K562 (cell line): ENCODE measurements around the gene ATP9A. TPM values are rescaled to one million over a fixed set of nuclear protein-coding genes. Genes with fewer than 3 reads are reported as not detected.

Experiments
- CBFA2T3 ChIP-seq: fragments of 450-650 bp; IDR thresholded peaks from 2 replicates; pipeline ENCODE4 v1.6.1; 2017
- COPS2 ChIP-seq: fragments of 450-650 bp; conservative IDR thresholded peaks from 2 replicates; pipeline ENCODE4 v1.6.1; 2016; ENCODE audit warnings: mild to moderate bottlenecking, moderate library complexity
- DPF2 ChIP-seq: fragments of 450-650 bp; IDR thresholded peaks from 2 replicates; pipeline ENCODE4 v1.6.1; 2016
- ESRRA ChIP-seq: fragments of 450-650 bp; IDR thresholded peaks from 2 replicates; pipeline ENCODE4 v1.6.1; 2014; ENCODE audit warnings: low read depth, mild to moderate bottlenecking, moderate library complexity, borderline replicate concordance
- GTF2E2 ChIP-seq: fragments of 200-800 bp; sonication (Bioruptor generic); IDR thresholded peaks from 2 replicates; pipeline ENCODE4 v1.6.1; 2016; ENCODE audit warnings: missing genetic modification characterization, missing compliant biosample characterization
- HDAC3 ChIP-seq: fragments of 450-650 bp; IDR thresholded peaks from 2 replicates; pipeline ENCODE4 v1.6.1; 2018; ENCODE audit warnings: borderline replicate concordance, mild to moderate bottlenecking, moderate library complexity; ENCODE audit not compliant: partially characterized antibody
- HLTF ChIP-seq: fragments of 450-650 bp; IDR thresholded peaks from 2 replicates; pipeline ENCODE4 v1.6.1; 2016
- HSF4 ChIP-seq: fragments of 250-450 bp; sonication (Bioruptor Pico); IDR thresholded peaks from 2 replicates; pipeline ENCODE4 v2.1.2; 2022; ENCODE audit warnings: mild to moderate bottlenecking, moderate library complexity, borderline replicate concordance
- KLF10 ChIP-seq: fragments of 250-450 bp; sonication (Bioruptor Pico); IDR thresholded peaks from 2 replicates; pipeline ENCODE4 v1.6.1; 2021; ENCODE audit warnings: matching md5 sums
- KLF16 ChIP-seq: IDR thresholded peaks from 2 replicates; pipeline ENCODE4 v1.6.1; 2016; ENCODE audit warnings: antibody characterized with exemption
- MAZ ChIP-seq, 2 experiments: fragments of 450-650 bp in 1 of 2; sonication (generic) in 1 of 2; formaldehyde crosslinking; IDR thresholded peaks in 1 of 2; conservative IDR thresholded peaks in 1 of 2; 2 replicates each; pipeline versions ENCODE4 v1.4.0 to v1.5.0; 2020; ENCODE audit warnings: mild to moderate bottlenecking in 1 of 2, missing genetic modification reagents in 1 of 2
- MTA3 ChIP-seq: fragments of 450-650 bp; formaldehyde crosslinking; IDR thresholded peaks from 2 replicates; pipeline ENCODE4 v1.6.1; 2017; ENCODE audit warnings: mild to moderate bottlenecking, borderline replicate concordance
- NFIC ChIP-seq: fragments of 450-650 bp; IDR thresholded peaks from 2 replicates; pipeline ENCODE4 v1.6.1; 2017; ENCODE audit warnings: mild to moderate bottlenecking, inconsistent platforms
- NFIX ChIP-seq: fragments of 250-450 bp; sonication (Bioruptor Pico); IDR thresholded peaks from 2 replicates; pipeline ENCODE4 v1.4.0; 2020; ENCODE audit warnings: low read depth, mild to moderate bottlenecking, moderate library complexity
- PML ChIP-seq: IDR thresholded peaks from 2 replicates; pipeline ENCODE4 v1.6.1; 2012; ENCODE audit warnings: low read length, inconsistent platforms
- PTBP1 ChIP-seq: fragments of 200-400 bp; formaldehyde crosslinking; IDR thresholded peaks from 2 replicates; pipeline ENCODE4 v1.6.1; 2017; ENCODE audit warnings: low read depth, low read length
- RBM25 ChIP-seq: fragments of 200-400 bp; formaldehyde crosslinking; IDR thresholded peaks from 2 replicates; pipeline ENCODE4 v1.6.1; 2018; ENCODE audit warnings: low read length, low read depth, moderate library complexity; ENCODE audit not compliant: severe bottlenecking
- TEAD1 ChIP-seq, 2 experiments: fragments of 450-650 bp in 1 of 2; sonication (generic) in 1 of 2; formaldehyde crosslinking; IDR thresholded peaks; 2 replicates each; pipeline versions ENCODE4 v1.4.0 to v1.8.0; 2020 to 2022; ENCODE audit warnings: mild to moderate bottlenecking in 2 of 2, missing genetic modification reagents in 1 of 2
- ZNF146 ChIP-seq: IDR thresholded peaks from one replicate; pipeline ENCODE4 v1.6.1; 2018; ENCODE audit warnings: missing compliant biosample characterization; ENCODE audit not compliant: unreplicated experiment
- ZNF79 ChIP-seq: fragments of 250-450 bp; sonication (Bioruptor Pico); IDR thresholded peaks from 2 replicates; pipeline ENCODE4 v1.4.0; 2020; ENCODE audit warnings: low read depth, mild to moderate bottlenecking, moderate library complexity
- polyA plus RNA-seq, 8 experiments: library from polyadenylated mRNA; depleted of rRNA in 4 of 8; stranded (reverse) in 5 of 8; unstranded in 3 of 8; fragments of >200 nt; fragmentation: Nextera tagmentation in 2 of 8; fragmentation: Illumina TruSeq in 1 of 8; extraction: Ambion mirVana in 2 of 8; extraction: Trizol in 1 of 8; gene quantifications; 2 replicates each; pipeline versions ENCODE4 v1.2.1 to v1.2.3, GENCODE V29; 2011 to 2014; ENCODE audit warnings: inconsistent platforms in 1 of 8, missing spikeins in 1 of 8
- total RNA-seq, 7 experiments: library from RNA; depleted of rRNA in 6 of 7; stranded (reverse); fragments of >200 nt in 6 of 7; fragmentation: Illumina TruSeq in 2 of 7; extraction: Trizol in 2 of 7; gene quantifications; 2 replicates each; pipeline versions ENCODE4 v1.2.1 to v1.2.3, GENCODE V29; 2011 to 2021; ENCODE audit warnings: low replicate concordance in 1 of 7
- TF ChIP-seq, protein P1 (sequence below), 2 experiments: fragments of 250-450 bp in 1 of 2; fragments of 450-650 bp in 1 of 2; sonication (Bioruptor Pico) in 1 of 2; IDR thresholded peaks; 2 replicates each; pipeline versions ENCODE4 v1.6.1 to v1.8.0; 2016 to 2021; ENCODE audit warnings: mild to moderate bottlenecking in 2 of 2, moderate library complexity in 2 of 2, missing compliant biosample characterization in 1 of 2, missing genetic modification characterization in 1 of 2
- TF ChIP-seq, protein P2 (sequence below), 3 experiments: fragments of 200-800 bp in 1 of 3; sonication (Bioruptor generic) in 1 of 3; sonication (generic) in 1 of 3; formaldehyde crosslinking in 1 of 3; IDR thresholded peaks; 2 replicates each; pipeline versions ENCODE4 v1.6.1 to v1.8.0; 2016 to 2022; ENCODE audit warnings: mild to moderate bottlenecking in 2 of 3, missing compliant biosample characterization in 2 of 3, missing genetic modification characterization in 2 of 3, missing genetic modification reagents in 1 of 3
- TF ChIP-seq, protein P3 (sequence below): sonication (generic); formaldehyde crosslinking; IDR thresholded peaks from 2 replicates; pipeline ENCODE4 v1.9.0; 2022; ENCODE audit warnings: mild to moderate bottlenecking, missing genetic modification reagents
- TF ChIP-seq, protein P4 (sequence below): fragments of 450-650 bp; formaldehyde crosslinking; IDR thresholded peaks from 2 replicates; pipeline ENCODE4 v1.4.0; 2020; ENCODE audit warnings: mild to moderate bottlenecking
- TF ChIP-seq, protein P5 (sequence below): sonication (generic); formaldehyde crosslinking; IDR thresholded peaks from 2 replicates; pipeline ENCODE4 v1.8.1; 2023; ENCODE audit warnings: mild to moderate bottlenecking, missing genetic modification reagents, moderate library complexity

Gene ATP9A
- total and polyA plus RNA-seq, 9 of the 15 experiments (the other 6 are each of a cell fraction or from before 2014, with no cell fraction given): 0.18 to 0.62 (median 0.29) TPM

DNA sequence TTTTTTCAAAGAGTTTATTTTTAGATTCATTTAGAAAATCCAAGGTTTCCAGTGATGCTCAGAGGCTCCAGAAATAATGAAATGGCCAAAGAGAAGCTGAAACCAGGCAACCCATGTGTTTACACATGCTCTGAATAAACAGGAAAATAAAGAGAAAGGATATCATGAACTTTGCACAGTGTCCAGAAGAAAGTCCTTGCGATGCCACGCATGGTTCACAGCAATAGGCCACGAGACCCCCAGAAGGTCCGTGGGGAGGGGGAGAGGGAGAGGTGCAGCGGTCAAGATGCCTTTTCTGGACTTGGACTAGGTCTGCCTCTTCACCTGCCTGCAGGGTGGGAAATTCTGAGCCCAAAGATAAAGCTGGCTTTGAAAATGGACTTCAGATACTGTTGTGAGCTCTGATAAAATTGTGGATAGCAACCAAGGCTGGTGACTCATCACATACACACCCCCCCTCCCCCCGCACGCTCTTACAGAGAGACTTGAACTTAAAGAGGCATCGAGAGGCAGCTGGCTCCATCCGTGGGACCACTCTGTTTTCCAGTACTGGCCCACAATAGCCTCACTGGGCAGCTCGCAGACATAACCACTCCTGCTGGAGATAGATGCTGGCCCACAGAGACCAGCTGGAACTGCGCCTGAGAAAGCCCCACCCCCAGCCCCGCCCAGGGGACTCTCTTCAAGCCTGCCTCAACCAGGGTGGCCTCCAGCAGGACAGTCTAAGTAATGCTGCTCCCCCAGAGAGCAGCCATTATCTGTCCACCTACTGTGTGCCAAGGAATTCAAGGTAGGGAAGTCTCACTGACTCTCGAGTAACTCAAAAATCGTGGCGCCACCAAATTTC is 204.5 kb downstream of the ATP9A start (continued):
- TF ChIP-seq ESRRA: no peak
- TF ChIP-seq ZNF146: no peak
- TF ChIP-seq, protein P1, sequence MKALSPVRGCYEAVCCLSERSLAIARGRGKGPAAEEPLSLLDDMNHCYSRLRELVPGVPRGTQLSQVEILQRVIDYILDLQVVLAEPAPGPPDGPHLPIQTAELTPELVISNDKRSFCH (CRISPR knock-in tag; IDR thresholded peaks at IDR 0.05): no peak
- TF ChIP-seq, protein P1 (tag; IDR thresholded peaks at IDR 0.05): no peak
- no peak for TF ChIP-seq COPS2
- TF ChIP-seq, protein P2, sequence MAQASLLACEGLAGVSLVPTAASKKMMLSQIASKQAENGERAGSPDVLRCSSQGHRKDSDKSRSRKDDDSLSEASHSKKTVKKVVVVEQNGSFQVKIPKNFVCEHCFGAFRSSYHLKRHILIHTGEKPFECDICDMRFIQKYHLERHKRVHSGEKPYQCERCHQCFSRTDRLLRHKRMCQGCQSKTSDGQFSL (CRISPR knock-in tag; IDR thresholded peaks at IDR 0.05): no peak
- TF ChIP-seq, protein P2 (tag; IDR thresholded peaks at IDR 0.05): no peak
- TF ChIP-seq KLF16: no peak
- no peak for TF ChIP-seq TEAD1 (CRISPR knock-in tag; IDR thresholded peaks at IDR 0.05)
- TF ChIP-seq, protein P3, sequence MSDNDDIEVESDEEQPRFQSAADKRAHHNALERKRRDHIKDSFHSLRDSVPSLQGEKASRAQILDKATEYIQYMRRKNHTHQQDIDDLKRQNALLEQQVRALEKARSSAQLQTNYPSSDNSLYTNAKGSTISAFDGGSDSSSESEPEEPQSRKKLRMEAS: peak; percentile 23; the same call in 1 of the 2 replicates
- TF ChIP-seq HLTF: no peak
- TF ChIP-seq GTF2E2 (tag): no peak
- TF ChIP-seq, protein P4, sequence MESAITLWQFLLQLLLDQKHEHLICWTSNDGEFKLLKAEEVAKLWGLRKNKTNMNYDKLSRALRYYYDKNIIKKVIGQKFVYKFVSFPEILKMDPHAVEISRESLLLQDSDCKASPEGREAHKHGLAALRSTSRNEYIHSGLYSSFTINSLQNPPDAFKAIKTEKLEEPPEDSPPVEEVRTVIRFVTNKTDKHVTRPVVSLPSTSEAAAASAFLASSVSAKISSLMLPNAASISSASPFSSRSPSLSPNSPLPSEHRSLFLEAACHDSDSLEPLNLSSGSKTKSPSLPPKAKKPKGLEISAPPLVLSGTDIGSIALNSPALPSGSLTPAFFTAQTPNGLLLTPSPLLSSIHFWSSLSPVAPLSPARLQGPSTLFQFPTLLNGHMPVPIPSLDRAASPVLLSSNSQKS (CRISPR knock-in tag): no peak
- peak; percentile 76 for TF ChIP-seq CBFA2T3
- TF ChIP-seq HDAC3: no peak
- TF ChIP-seq RBM25: no peak
- TF ChIP-seq, protein P5, sequence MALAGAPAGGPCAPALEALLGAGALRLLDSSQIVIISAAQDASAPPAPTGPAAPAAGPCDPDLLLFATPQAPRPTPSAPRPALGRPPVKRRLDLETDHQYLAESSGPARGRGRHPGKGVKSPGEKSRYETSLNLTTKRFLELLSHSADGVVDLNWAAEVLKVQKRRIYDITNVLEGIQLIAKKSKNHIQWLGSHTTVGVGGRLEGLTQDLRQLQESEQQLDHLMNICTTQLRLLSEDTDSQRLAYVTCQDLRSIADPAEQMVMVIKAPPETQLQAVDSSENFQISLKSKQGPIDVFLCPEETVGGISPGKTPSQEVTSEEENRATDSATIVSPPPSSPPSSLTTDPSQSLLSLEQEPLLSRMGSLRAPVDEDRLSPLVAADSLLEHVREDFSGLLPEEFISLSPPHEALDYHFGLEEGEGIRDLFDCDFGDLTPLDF (CRISPR knock-in tag): no peak
- no peak for TF ChIP-seq HSF4 (CRISPR knock-in tag)
- TF ChIP-seq NFIC: no peak
- no peak for TF ChIP-seq MTA3
- TF ChIP-seq DPF2: peak; percentile 88
- TF ChIP-seq ZNF79 (CRISPR knock-in tag): no peak
- TF ChIP-seq NFIX (CRISPR knock-in tag): no peak
- no peak for TF ChIP-seq KLF10
- TF ChIP-seq MAZ (CRISPR knock-in tag; conservative IDR thresholded peaks at IDR 0.05 in 1 of 2, IDR thresholded peaks at IDR 0.05 in 1 of 2): no peak
- no peak for TF ChIP-seq PML
- TF ChIP-seq PTBP1: no peak
